Activated T-helper 1 cell treated with Interleukin-2 at 50 U/mL for 16 hours (primary cell): Measurements from ENCODE around the gene GRSF1.
"Not testable (repeated sequence)": the region's sequence is repeated elsewhere in the genome, so short reads cannot be mapped to it uniquely, and the experiment has no call there.

Experiments
- DNase-seq: peaks from one replicate; pipeline ENCODE4 v3.0.0-alpha.2; 2020; ENCODE audit warnings: low read depth

The GRSF1 gene

GRCh38 chr4:70839589-70840093 is at the start of gene GRSF1:
Gene GRSF1, minus strand, starts transcription at chr4:70839890. Its CDS starts 63 bp downstream, at chr4:70839827.
- peak; percentile 91 for DNase-seq

GRCh38 chr4:70885174-70885573 is 45.5 kb upstream of the GRSF1 start:
- no peak for DNase-seq

- no peak for DNase-seq
Measured at GRCh38 chr4:70880739-70881138, 41.0 kb upstream of the GRSF1 start.

DNA sequence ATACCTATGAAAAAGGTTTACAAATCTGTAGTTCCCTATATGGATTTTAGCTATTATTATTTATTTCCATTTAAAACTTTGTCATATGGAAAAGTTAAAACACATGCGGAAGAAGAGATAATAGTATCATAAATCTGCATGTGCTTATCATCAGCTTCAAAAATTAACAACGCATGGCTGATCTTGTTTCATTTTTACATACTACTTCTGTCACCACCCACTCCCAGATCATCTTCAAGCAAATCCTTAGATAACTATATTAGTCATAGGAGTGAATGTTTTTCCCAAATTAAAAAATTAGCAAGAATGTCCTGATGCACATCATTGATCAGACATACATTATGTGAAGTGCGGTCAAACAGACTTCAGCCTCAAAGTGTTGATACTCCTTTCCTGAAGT is 37.9 kb upstream of the GRSF1 start:
- DNase-seq: no peak

DNA sequence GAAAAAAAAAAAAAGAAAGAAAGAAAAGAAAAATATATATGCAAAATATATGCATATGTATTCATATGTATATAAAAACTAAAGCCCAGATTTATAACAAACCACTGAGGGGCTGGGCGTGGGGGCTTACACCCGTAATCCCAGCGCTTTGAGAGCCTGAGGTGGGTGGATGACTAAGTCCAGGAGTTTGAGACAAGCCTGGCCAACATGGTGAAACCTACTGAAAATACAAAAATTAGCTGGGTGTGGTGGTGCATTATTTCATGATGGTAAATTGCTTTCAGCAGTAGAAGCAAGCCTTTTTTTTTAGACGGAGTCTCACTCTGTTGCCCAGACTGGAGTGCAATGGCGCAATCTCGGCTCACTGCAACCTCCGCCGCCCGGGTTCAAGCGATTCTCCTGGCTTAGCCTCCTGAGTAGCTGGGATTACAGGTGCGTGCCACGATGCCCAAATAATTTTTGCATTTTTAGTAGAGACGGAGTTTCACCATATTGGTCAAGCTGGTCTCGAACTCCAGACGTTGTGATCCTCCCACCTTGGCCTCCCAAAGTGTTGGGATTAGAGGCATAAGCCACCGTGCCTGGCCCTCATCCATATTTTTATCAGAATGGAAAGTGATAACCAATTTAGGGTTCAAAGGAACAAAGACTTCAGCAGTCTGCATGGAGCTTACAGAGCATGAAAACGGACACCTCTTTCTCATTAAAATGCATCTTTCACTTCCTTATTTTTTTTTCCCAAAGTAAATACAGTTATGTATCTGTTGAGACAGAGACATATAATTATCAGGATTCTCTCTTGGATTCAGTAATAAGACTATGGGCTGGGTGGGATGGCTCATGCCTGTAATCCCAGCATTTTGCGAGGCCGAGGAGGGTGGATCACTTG is 34.8 kb upstream of the GRSF1 start:
- DNase-seq: no peak

GRCh38 chr4:70873216-70873615 is 33.5 kb upstream of the GRSF1 start:
- no peak for DNase-seq

DNA sequence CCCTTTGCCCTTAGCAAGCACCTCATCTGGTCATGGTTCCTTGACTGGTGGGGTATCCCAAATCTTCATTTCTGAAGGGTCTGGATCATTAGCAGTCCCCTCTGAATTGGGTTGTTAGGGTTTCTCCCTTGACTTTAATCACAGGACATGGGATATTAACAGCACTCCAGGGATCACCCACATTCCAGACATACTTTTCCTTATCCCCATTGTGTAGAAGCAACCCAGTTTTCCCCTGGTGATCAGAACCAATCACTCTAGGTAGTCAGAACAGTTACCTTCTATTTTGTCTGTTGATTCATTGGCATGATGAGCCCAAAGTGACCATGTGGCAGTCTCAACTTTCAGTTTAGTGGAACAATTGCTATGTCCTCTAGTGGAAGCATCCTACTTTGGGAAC is 29.1 kb upstream of the GRSF1 start:
- no peak for DNase-seq

GRCh38 chr4:70863099-70863790 is 23.6 kb upstream of the GRSF1 start:
- DNase-seq: no peak

DNA sequence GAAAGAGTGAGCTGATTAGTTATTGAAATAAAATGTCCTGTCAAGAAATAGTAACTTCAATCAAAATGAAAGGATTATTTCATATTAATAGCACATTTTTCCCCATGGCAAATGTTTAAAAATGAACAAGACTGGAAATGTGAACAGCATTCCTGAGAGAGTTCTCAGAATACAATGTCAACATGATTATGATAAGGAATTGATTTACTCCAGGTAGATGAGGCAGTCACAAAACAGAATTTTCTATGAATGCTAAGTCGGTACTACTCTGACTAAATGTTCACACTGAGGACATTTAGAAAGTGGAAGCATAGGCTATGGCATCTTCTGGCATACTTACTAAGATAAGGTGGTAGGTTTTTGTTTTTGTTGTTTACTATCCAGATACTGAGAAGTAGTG is 19.4 kb upstream of the GRSF1 start:
- no peak for DNase-seq

DNA sequence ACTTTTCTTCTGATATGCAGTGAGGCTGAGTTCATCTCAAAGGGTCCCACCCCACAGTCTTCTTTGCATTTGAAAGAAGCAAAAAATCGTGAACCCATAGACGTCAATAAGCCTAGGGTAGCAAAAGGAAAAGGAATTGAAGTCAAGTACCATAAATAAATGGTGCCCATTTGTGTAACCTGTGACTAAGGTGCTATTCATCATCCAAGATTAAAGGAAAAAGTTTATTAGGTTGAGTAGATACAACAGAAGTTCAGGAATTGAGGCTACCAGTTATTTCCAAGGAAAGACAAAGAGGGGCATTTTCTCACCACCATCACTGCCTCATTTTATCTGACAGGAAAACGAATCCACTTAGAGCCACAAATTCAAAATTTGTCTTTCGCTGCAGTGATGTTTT is 18.8 kb upstream of the GRSF1 start:
- DNase-seq: no peak

GRCh38 chr4:70855464-70855863 is 15.8 kb upstream of the GRSF1 start:
- DNase-seq: no peak

GRCh38 chr4:70849291-70849690 is 9.6 kb upstream of the GRSF1 start:
- DNase-seq: no peak

DNA sequence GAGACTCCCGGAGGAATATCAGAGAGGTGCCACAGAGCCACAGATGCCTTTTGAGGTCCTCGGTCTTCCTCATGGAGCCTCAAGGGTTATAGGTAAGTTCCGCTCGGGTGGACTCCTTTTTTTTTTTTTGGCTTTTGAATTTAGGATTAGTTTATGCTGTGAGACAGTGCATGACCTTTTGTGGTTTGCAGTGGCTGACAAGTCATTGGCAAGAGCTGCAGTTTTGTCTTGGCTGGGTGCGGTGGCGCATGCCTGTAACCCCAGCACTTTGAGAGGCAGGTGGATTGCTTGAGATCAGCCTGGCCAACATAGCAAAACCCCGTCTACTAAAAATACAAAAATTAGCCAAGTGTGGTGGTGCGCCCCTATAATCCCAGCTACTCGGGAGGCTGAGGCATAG is 4.5 kb upstream of the GRSF1 start:
- no peak for DNase-seq

GRCh38 chr4:70842761-70843435 is 3.2 kb upstream of the GRSF1 start:
- DNase-seq: no peak

- no peak for DNase-seq
Measured at GRCh38 chr4:70841951-70842350, 2.3 kb upstream of the GRSF1 start.

- DNase-seq: no peak
Measured at GRCh38 chr4:70841211-70841610, 1.5 kb upstream of the GRSF1 start.

- not testable (repeated sequence) for DNase-seq
Measured at GRCh38 chr4:70840631-70841030, 941 bp upstream of the GRSF1 start.

- peak; percentile 35 for DNase-seq
Measured at GRCh38 chr4:70840137-70840536, 447 bp upstream of the GRSF1 start.

DNA sequence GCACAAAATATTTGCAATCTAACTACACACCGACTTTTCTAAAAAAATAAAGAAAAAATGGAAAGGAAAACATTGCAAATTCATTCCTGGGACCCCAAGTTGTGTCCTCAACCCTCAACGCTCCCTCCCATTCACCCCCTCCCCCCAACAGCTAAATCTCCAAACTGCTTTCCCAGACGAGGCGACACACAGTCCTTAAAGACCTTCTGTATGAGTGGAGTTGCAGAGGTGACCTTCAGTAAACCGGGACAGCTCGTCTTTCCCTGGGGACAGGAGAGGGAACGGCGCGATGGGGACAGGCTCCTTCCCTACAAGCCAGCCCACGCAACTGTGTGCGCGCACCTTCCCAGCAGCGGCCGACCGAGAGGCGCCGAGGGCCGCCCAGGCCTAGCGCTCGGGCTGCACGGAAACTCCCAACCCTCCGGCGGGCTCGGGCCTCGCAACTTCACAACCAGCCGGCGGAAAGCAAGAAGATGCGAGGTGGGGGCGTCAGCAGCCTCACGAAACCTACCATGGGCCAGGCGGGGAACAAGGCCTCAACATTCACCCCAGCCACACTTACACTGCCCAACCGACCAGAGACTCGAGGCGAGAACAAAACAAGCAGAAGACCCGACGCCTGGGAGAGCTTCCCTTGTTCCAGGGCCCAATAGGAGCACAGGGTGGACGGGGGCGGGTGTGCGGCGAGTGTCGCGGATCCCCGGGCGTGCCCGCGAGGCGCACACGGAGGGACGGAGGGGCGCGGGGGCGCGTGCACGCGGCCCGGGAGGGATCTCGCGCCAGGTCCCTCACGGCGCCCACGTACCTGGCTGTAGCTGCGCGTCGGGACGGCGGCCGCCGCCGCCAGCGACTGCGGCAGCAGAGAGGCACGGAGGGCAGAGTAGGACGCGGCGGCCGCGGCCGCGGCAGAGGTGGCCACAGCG is 763 bp downstream of the GRSF1 start:
- DNase-seq: peak; percentile 47

GRCh38 chr4:70838204-70838603 is 1.5 kb downstream of the GRSF1 start:
- DNase-seq: no peak

DNA sequence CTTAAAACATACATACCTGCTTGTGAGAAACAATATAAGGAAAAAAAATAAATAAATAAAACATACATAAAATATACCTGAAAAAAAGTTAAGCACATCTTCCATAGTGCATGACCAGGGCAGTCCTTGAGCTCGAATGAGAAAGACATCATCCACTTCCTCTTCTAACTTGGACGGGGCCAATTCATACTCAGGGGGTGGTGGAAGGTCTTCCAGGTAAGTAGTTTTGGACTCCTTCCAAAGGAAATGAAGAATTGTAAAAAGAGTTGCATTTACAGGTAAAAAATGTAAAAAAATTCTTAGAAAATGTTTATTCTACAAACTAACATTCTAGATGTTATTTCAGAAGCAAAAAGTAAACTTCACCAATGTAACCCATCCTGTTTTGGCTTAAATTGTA is 3.6 kb downstream of the GRSF1 start:
- no peak for DNase-seq

GRCh38 chr4:70833675-70834074 is 6.0 kb downstream of the GRSF1 start:
- DNase-seq: no peak
